ENCODE measurements around the gene IRGQ.

Gene IRGQ

DNA sequence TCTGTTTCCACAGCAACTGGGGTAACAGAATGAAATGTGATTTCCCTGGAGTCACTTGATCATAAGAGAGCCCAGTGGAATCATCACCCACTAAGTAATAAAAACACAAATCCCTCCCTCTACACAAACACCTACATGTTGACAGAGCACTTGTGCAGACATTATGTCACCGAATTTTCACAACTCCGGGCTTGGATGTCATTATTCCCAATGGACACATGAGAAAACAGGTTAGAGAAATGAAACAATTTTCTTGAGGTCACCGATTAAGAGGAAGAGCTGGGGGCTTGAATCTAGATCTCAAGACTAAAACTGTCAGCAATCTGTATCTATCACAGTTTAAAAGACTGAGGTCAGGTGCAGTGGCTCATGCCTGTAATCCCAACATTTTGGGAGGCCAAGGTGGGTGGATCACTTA, 23.8 kb downstream of the IRGQ start:
- TF ChIP-seq ARNT (IDR thresholded peaks at IDR 0.05) (no peak), SP1 (IDR thresholded peaks at IDR 0.05) (no peak), FOXM1 (IDR thresholded peaks at IDR 0.05; ENCODE audit: borderline replicate concordance) (no peak), SUZ12 (IDR thresholded peaks at IDR 0.05) (no peak), FOXK2 (IDR thresholded peaks at IDR 0.05) (no peak), NFRKB (IDR thresholded peaks at IDR 0.05) (no peak), ZNF384 (IDR thresholded peaks at IDR 0.05) (no peak), FOXA1 (IDR thresholded peaks at IDR 0.05) (no peak)
- TF ChIP-seq, protein P1, sequence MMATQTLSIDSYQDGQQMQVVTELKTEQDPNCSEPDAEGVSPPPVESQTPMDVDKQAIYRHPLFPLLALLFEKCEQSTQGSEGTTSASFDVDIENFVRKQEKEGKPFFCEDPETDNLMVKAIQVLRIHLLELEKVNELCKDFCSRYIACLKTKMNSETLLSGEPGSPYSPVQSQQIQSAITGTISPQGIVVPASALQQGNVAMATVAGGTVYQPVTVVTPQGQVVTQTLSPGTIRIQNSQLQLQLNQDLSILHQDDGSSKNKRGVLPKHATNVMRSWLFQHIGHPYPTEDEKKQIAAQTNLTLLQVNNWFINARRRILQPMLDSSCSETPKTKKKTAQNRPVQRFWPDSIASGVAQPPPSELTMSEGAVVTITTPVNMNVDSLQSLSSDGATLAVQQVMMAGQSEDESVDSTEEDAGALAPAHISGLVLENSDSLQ (IDR thresholded peaks at IDR 0.05) = no peak
- CTCF ChIA-PET = no interaction called here
- POLR2A ChIA-PET = no interaction called here
- no peak for DNase-seq (ENCODE audit: extremely low spot score)

DNA sequence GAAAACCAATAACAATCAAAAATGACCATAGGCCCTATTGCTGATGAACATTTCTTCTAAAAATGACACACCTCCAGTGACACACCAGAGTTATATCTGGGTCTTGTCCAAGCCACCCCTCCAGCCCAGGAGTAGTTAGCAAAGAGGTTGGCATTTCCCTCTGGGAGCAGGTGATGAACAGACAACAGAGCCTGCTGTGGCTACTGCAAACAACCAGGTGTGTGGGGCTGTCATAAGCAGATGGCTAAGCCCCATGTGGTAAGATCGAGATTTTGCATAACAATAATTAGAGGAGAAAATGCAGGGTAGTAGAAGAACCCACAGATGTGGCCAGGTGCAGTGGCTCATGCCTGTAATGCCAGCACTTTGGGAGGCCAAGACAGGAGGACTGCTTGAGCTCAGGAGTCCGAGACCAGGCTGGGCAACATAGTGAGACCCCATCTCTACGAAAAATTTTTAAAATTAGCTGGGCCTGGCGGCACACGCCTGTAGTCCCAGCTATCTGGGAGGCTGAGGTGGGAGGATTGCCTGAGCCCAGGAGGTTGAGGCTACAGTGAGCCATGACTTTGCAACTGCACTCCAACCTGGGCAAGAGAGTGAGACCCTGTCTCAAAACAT, 25.7 kb downstream of the IRGQ start:
- CTCF ChIA-PET = no interaction called here
- DNase-seq (ENCODE audit: extremely low spot score) = no peak
- TF ChIP-seq L3MBTL2 (conservative IDR thresholded peaks at IDR 0.05) (no peak), ELF4 (IDR thresholded peaks at IDR 0.05) (no peak), FOXM1 (IDR thresholded peaks at IDR 0.05; ENCODE audit: borderline replicate concordance) (no peak), SP1 (IDR thresholded peaks at IDR 0.05) (no peak), ZNF384 (IDR thresholded peaks at IDR 0.05) (no peak), ARNT (IDR thresholded peaks at IDR 0.05) (no peak), HDGF (IDR thresholded peaks at IDR 0.05; ENCODE audit: borderline replicate concordance) (no peak)
- TF ChIP-seq, protein P1 (IDR thresholded peaks at IDR 0.05) = no peak
- POLR2A ChIA-PET = interaction anchor here (1.2 kb wide), 1 partner anchor 26 kb away, joined by 5 read pairs; the partner anchor contains the start of genes IRGQ and ZNF576

DNA sequence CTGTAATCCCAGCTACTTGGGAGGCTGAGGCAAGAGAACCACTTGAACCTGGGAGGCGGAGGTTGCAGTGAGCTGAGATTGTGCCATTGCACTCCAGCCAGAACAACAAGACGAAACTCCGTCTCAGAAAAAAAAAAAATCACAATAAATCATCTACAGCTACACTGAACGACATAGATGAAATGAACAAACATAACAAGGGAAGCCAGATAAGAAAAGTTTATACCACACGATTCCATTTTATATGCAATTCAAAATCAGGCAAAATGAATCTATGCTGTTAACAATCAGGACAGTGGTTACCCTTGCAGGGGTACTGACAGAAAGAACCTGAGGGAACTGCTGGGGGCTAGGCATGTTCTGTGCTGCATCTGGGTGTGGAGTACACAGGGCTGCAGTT, 26.3 kb downstream of the IRGQ start:
- POLR2A ChIA-PET = no interaction called here
- TF ChIP-seq CTBP1 (IDR thresholded peaks at IDR 0.05; ENCODE audit: borderline replicate concordance) (no peak), ARNT (IDR thresholded peaks at IDR 0.05) (no peak), BHLHE40 (IDR thresholded peaks at IDR 0.05; ENCODE audit: borderline replicate concordance) (no peak), FOXM1 (IDR thresholded peaks at IDR 0.05; ENCODE audit: borderline replicate concordance) (no peak), LEF1 (IDR thresholded peaks at IDR 0.05; ENCODE audit: borderline replicate concordance) (no peak), ELF4 (IDR thresholded peaks at IDR 0.05) (no peak), FOXK2 (IDR thresholded peaks at IDR 0.05) (no peak), NFRKB (IDR thresholded peaks at IDR 0.05) (no peak), HDGF (IDR thresholded peaks at IDR 0.05; ENCODE audit: borderline replicate concordance) (no peak), TARDBP (IDR thresholded peaks at IDR 0.05) (no peak), L3MBTL2 (conservative IDR thresholded peaks at IDR 0.05) (no peak)
- CTCF ChIA-PET = no interaction called here
- DNase-seq (ENCODE audit: extremely low spot score) = no peak

DNA sequence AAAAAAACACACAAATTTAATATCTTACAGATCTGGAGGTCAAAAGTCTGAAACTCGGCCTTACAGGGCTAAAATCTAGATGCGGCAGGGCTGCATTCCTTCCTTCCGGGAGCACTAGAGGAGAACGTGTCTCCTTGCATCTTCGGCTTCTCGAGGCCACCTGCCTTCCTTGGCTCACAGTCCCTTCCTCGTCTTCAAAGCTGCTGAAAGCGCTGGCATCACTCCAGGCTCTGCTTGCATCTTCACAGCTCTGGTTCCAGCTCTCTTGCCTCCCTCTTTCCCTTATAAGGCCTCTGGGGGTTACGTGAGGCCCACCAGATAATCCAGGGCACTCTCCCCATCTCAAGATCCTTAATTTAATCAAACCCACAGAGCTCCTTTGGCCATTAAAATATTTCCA, 31.1 kb downstream of the IRGQ start:
- DNase-seq (ENCODE audit: extremely low spot score) = no peak
- POLR2A ChIA-PET = no interaction called here
- TF ChIP-seq ELF4 (IDR thresholded peaks at IDR 0.05) = no peak
- TF ChIP-seq CTBP1 (IDR thresholded peaks at IDR 0.05; ENCODE audit: borderline replicate concordance) = no peak
- TF ChIP-seq FOXM1 (IDR thresholded peaks at IDR 0.05; ENCODE audit: borderline replicate concordance) = no peak
- no peak for TF ChIP-seq FOXA1 (IDR thresholded peaks at IDR 0.05)
- no peak for TF ChIP-seq NFRKB (IDR thresholded peaks at IDR 0.05)
- TF ChIP-seq FOXK2 (IDR thresholded peaks at IDR 0.05) = no peak
- TF ChIP-seq SUZ12 (IDR thresholded peaks at IDR 0.05) = no peak
- TF ChIP-seq HDGF (IDR thresholded peaks at IDR 0.05; ENCODE audit: borderline replicate concordance) = no peak
- TF ChIP-seq SP1 (IDR thresholded peaks at IDR 0.05) = no peak
- CTCF ChIA-PET = interaction anchor here (1.7 kb wide), 1 partner anchor 10 kb away, joined by 5 read pairs; no protein-coding TSS in a partner anchor

DNA sequence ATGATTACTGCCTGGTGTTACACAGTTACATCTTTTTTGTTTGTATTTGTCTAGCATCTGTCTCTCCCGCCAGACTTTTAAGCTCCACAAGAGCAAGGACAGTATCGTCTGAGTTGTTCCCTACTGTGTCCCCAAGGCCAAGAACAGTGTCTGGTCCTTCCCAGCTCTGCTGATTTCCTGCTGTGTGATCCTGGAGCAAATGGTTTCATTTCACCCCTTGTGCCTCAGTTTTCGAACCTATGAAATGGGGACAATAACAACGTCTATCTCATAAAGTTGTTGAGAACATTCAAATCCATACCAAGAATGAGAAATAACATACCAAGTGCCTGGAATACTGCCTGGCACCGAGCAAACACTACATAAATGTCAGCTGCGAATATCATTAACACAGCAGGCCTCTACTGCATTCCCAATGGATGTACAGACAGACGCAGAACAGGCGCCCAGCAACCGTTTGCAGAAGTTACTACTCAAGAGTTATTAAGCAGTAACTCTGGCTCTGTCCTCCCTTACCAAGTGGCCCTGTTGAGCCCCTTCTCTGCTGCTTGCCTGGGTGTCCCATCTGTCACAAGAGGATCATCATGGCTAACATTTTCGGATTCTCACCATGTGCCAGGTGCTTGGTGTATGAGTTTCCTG, 32.0 kb downstream of the IRGQ start:
- DNase-seq (ENCODE audit: extremely low spot score) = no peak
- ChIA-PET POLR2A (interaction anchor here (0.8 kb wide), 1 partner anchor 9 kb away, joined by 3 read pairs; no protein-coding TSS in a partner anchor), CTCF (interaction anchor here (1.7 kb wide), 1 partner anchor 9 kb away, joined by 5 read pairs; no protein-coding TSS in a partner anchor)
- TF ChIP-seq FOXA1 (IDR thresholded peaks at IDR 0.05) (no peak), FOXK2 (IDR thresholded peaks at IDR 0.05) (no peak), FOXM1 (IDR thresholded peaks at IDR 0.05; ENCODE audit: borderline replicate concordance) (no peak), LEF1 (IDR thresholded peaks at IDR 0.05; ENCODE audit: borderline replicate concordance) (no peak), L3MBTL2 (conservative IDR thresholded peaks at IDR 0.05) (no peak), CTBP1 (IDR thresholded peaks at IDR 0.05; ENCODE audit: borderline replicate concordance) (no peak), BHLHE40 (IDR thresholded peaks at IDR 0.05; ENCODE audit: borderline replicate concordance) (no peak), NFRKB (IDR thresholded peaks at IDR 0.05) (no peak), ARNT (IDR thresholded peaks at IDR 0.05) (no peak), ELF4 (IDR thresholded peaks at IDR 0.05) (no peak), SP1 (IDR thresholded peaks at IDR 0.05) (no peak)
- TF ChIP-seq, protein P1 (IDR thresholded peaks at IDR 0.05) = no peak

DNA sequence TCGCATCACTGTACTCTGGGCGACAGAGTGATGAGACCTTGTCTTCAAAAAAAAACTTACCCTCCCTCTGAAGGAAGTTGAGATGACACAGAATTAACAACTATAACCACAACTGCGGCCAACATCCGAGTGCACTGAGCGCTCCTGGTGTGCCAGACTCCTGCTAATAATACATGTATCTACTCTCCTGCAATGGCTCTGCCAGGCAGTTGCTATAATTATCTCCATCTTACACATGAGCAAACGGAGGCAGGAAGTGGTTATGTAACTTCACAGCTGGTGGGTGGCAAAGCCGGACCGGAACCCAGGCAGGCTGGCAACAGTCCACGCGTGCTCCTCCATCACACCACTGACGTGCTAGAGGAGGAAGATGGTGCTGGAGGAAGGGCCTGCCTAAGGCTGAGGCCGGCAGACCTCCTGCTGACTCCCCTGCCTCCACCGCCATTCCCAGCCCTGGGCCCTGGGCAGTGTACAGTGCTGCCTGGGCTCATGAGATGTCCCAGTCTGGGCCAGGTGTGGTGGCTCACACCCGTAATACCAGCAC, 33.2 kb downstream of the IRGQ start:
- ChIA-PET CTCF (no interaction called here), POLR2A (no interaction called here)
- DNase-seq (ENCODE audit: extremely low spot score) = no peak
- TF ChIP-seq NFRKB (IDR thresholded peaks at IDR 0.05) = no peak
- TF ChIP-seq FOXK2 (IDR thresholded peaks at IDR 0.05) = no peak
- no peak for TF ChIP-seq FOXM1 (IDR thresholded peaks at IDR 0.05; ENCODE audit: borderline replicate concordance)
- TF ChIP-seq L3MBTL2 (conservative IDR thresholded peaks at IDR 0.05) = no peak
- no peak for TF ChIP-seq ELF4 (IDR thresholded peaks at IDR 0.05)
- no peak for TF ChIP-seq ARNT (IDR thresholded peaks at IDR 0.05)
- TF ChIP-seq BHLHE40 (IDR thresholded peaks at IDR 0.05; ENCODE audit: borderline replicate concordance) = no peak
- no peak for TF ChIP-seq FOXA1 (IDR thresholded peaks at IDR 0.05)
- TF ChIP-seq ZNF384 (IDR thresholded peaks at IDR 0.05) = no peak

All from HEK293T (cell line).